HL-60 (cell line): ENCODE measurements around the gene CLIC4.

Experiments used
- CTCF ChIP-seq: IDR thresholded peaks from one replicate; pipeline ENCODE4 v1.5.1; 2011; ENCODE audit warnings: low read length, control low read depth, inconsistent platforms; ENCODE audit not compliant: insufficient read depth
- GABPA ChIP-seq: IDR thresholded peaks from 2 replicates; pipeline ENCODE4 v1.6.1; 2012; ENCODE audit warnings: low read depth
- POLR2AphosphoS5 ChIP-seq: IDR thresholded peaks from 2 replicates; pipeline ENCODE4 v1.6.1; 2012; ENCODE audit warnings: low read depth

- no peak for TF ChIP-seq CTCF
- no peak for TF ChIP-seq GABPA
- TF ChIP-seq POLR2AphosphoS5, result no peak
These were observed 9.0 kb downstream of the CLIC4 start for GRCh38 chr1:24754229-24754628.
